NCI-H226 (cell line): ENCODE data around the gene GLYATL1.
"Not testable (repeated sequence)": the region's sequence is repeated elsewhere in the genome, so short reads cannot be mapped to it uniquely, and the experiment has no call there.

Experiments used
- DNase-seq: peaks from one replicate; pipeline ENCODE4 v3.0.0-alpha.2; 2015

Gene GLYATL1

GRCh38 chr11:58999291-58999680 lies 60.0 kb downstream of the GLYATL1 start:
- no peak for DNase-seq

- no peak for DNase-seq
Observed at GRCh38 chr11:59000003-59000402, 60.7 kb downstream of the GLYATL1 start.

GRCh38 chr11:59002006-59002405 lies 62.7 kb downstream of the GLYATL1 start:
- DNase-seq: not testable (repeated sequence)
